Measurements from ENCODE around the gene SH3BP5. TPM values are rescaled to one million over a fixed set of nuclear protein-coding genes. Genes with fewer than 3 reads are reported as not detected.

Gene SH3BP5
- total and polyA plus RNA-seq, 12 donors = 6.7 to 22.4 (median 9.8) TPM

DNA sequence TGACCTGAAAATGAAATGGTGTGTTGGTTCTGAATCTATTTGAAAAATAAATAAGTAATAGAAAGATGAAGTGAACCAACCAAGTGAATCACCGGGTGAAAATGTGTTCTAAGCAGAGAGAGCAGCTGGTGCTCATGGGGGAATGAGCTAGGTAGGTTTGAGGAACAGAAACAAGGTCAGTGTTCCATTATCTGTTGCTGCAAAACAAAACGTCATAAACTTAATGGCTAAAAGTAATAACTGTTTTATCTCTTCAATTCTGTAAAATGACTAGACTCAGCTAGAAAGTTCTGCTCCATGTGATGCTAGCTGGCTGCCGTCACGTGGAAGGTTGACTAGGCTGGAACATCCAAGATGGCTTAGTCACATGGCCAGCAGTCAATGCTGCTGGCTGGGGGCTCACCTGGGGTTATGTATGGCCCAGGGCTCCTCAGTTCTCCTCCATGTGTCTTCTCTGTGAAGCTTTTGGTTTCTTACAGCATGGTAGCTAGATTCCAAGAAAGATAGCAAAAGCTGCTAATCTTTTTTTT, 13.3 kb upstream of the SH3BP5 start:
- Histone ChIP-seq H3K4me1 (peaks cover 0 to 33% (median 0%) of the 10 kb centered on the region in 9 donors), H3K27ac (no peak overlapping the region), H3K36me3 (no peaks in the 10 kb centered on the region), H3K27me3 (no peaks in the 10 kb centered on the region), H3K9me3 (peaks cover 0 to 14% (median 0%) of the 10 kb centered on the region in 11 donors), H3K4me3 (no peak overlapping the region)
- no peak for DNase-seq
- no peak for ATAC-seq
- intact Hi-C loops (cut with DNase I) = no loop called here
- TF ChIP-seq, protein P1, sequence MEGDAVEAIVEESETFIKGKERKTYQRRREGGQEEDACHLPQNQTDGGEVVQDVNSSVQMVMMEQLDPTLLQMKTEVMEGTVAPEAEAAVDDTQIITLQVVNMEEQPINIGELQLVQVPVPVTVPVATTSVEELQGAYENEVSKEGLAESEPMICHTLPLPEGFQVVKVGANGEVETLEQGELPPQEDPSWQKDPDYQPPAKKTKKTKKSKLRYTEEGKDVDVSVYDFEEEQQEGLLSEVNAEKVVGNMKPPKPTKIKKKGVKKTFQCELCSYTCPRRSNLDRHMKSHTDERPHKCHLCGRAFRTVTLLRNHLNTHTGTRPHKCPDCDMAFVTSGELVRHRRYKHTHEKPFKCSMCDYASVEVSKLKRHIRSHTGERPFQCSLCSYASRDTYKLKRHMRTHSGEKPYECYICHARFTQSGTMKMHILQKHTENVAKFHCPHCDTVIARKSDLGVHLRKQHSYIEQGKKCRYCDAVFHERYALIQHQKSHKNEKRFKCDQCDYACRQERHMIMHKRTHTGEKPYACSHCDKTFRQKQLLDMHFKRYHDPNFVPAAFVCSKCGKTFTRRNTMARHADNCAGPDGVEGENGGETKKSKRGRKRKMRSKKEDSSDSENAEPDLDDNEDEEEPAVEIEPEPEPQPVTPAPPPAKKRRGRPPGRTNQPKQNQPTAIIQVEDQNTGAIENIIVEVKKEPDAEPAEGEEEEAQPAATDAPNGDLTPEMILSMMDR (IDR thresholded peaks at IDR 0.05) = no peak
- 86 to 87% methylated on average over 4 of the region's 4 CpGs for WGBS, 2 donors

DNA sequence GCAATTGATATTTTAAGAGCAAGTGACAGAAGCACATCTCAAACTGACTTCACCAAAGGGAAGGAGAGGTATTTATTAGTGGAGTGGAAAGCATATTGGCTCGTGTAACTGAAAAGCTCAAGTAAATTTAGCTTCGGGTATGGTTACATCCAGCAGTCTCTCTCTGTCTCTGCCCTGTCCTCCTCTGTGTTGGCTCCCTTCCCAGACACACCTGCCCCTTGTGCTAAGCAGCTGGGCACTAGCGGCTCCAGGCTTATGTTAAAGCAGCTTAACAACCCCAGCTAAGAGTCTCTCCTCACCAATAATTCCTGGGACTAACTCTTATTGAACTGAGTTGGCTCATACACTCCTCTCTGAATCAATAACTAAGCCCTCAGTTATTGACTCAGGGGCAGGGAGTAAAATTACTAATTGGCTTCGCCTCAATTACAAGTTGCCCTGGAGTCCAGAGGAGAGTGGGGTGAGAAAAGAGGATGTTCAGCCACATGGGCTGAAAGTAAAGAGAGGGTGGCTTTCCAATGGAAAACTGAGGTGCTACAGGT, 12.8 kb upstream of the SH3BP5 start:
- TF ChIP-seq, protein P1 (IDR thresholded peaks at IDR 0.05) = no peak
- Histone ChIP-seq H3K27me3 (no peaks in the 10 kb centered on the region), H3K4me3 (no peak overlapping the region), H3K27ac (no peak overlapping the region), H3K36me3 (no peaks in the 10 kb centered on the region), H3K9me3 (peaks cover 0 to 10% (median 0%) of the 10 kb centered on the region in 11 donors), H3K4me1 (peaks cover 0 to 31% (median 0%) of the 10 kb centered on the region in 9 donors)
- ATAC-seq (no peak), DNase-seq (no peak)
- WGBS, 2 donors = 74 to 77% methylated on average over 4 of the region's 4 CpGs
- intact Hi-C loops (cut with DNase I) = no loop called here

DNA sequence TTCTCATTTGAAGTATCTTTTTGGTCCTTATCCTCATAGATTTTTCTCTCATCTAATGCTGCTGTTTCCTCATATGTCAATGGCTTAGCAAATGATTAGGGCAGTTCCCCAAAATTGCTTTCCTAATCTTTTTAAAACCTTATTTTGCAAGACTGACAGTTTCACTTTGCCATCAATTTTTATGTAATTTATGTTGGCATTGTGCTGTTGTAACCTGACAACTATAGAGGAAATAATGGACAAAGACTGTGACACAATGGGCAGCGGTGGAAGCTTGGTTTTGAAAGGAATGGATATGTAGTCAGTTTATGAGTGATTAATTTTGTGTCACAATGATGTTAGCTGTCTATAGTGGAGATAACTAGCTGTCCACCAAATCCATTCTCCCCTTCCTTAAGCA, 10.6 kb upstream of the SH3BP5 start:
- DNase-seq = no peak
- peaks cover 0 to 33% (median 0%) of the 10 kb centered on the region in 9 donors for H3K4me1 ChIP-seq
- peak overlapping the region in 1 of 10 donors; percentile 46 for H3K27ac ChIP-seq
- no peaks in the 10 kb centered on the region for H3K36me3 ChIP-seq
- WGBS, 2 donors = 83 to 85% methylated on average over 1 of the region's 1 CpG
- no peak overlapping the region for H3K4me3 ChIP-seq
- TF ChIP-seq, protein P1 (IDR thresholded peaks at IDR 0.05) = no peak
- no peak for ATAC-seq
- peaks cover 0 to 6% (median 0%) of the 10 kb centered on the region in 11 donors for H3K9me3 ChIP-seq
- intact Hi-C loops (cut with DNase I) = no loop called here
- no peaks in the 10 kb centered on the region for H3K27me3 ChIP-seq

DNA sequence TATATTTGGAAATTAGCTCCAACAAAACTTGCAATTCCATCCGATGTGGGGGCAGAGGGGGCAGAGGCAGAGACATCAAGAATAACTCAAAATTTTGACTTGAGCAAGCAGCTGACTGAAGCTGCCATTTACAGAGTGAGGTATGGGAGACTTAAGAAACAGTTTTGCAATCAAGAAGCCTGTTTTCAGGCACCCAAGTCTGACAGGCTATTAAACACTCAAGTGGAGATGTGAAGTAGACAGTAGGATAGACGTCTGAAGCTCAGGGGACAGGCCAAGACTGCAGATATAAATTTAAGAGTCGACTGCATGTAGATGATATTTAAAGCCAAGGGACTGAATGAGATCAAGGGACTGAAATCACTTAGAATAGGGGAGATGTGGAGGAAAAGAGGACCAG, 9.9 kb upstream of the SH3BP5 start:
- H3K27me3 ChIP-seq = no peaks in the 10 kb centered on the region
- no peak overlapping the region for H3K27ac ChIP-seq
- no peaks in the 10 kb centered on the region for H3K36me3 ChIP-seq
- TF ChIP-seq, protein P1 (IDR thresholded peaks at IDR 0.05) = no peak
- intact Hi-C loops (cut with DNase I) = no loop called here
- DNase-seq (no peak), ATAC-seq (no peak)
- H3K4me3 ChIP-seq = no peak overlapping the region
- peaks cover 0 to 6% (median 0%) of the 10 kb centered on the region in 11 donors for H3K9me3 ChIP-seq
- whole genome bisulfite sequencing, 2 donors = 71 to 78% methylated on average over 3 of the region's 3 CpGs
- H3K4me1 ChIP-seq = peaks cover 0 to 26% (median 0%) of the 10 kb centered on the region in 9 donors
